T-cell (primary cell): ENCODE data around the gene PLEKHA3. TPM values are rescaled to one million over a fixed set of nuclear protein-coding genes. Genes with fewer than 3 reads are reported as not detected.
A peak's percentile ranks its signal among the peaks of the same experiment; 100 is the strongest.

Experiments
- ATAC-seq, 4 experiments: fragments of 200-7000 bp in 3 of 4; fragments of 150-1000 bp in 1 of 4; cut with Tn5 transposase; replicated peaks in 1 of 4; 1 replicate in 3 of 4; 2 replicates in 1 of 4; pipeline ENCODE4 v1.10.0; 2021; ENCODE audit warnings: moderate library complexity in 3 of 4, mild to moderate bottlenecking in 2 of 4, moderate number of reproducible peaks in 1 of 4
- CTCF ChIA-PET, 2 donors: fragments of 300-600 bp; sonication (Branson Sonifier 250); formaldehyde crosslinking; loops; one replicate each; lab custom pipeline; 2022; ENCODE audit warnings: antibody characterized with exemption in 2 of 2; lab: Charles Lee
- POLR2A ChIA-PET, 2 donors: fragments of 300-600 bp; sonication (Branson Sonifier 250); formaldehyde crosslinking; loops; one replicate each; lab custom pipeline; 2022; ENCODE audit warnings: antibody characterized with exemption in 2 of 2; lab: Charles Lee
- DNase-seq, 35 experiments: peaks; one replicate each; pipeline versions ENCODE4 v3.0.0 to v3.0.0-alpha.2; 2013 to 2023
- H3K27ac ChIP-seq: one replicate; pipeline ENCODE4 v1.5.1; 2013; ENCODE audit warnings: low read length
- H3K27me3 ChIP-seq, 2 experiments: replicated peaks in 1 of 2; 1 replicate in 1 of 2; 2 replicates in 1 of 2; pipeline versions ENCODE4 v1.6.1 to v1.7.0; 2013; ENCODE audit warnings: low read length in 1 of 2, mixed read lengths in 1 of 2; ENCODE audit not compliant: control insufficient read depth in 2 of 2, insufficient read depth in 2 of 2; ENCODE audit errors: extremely low read depth in 1 of 2
- H3K36me3 ChIP-seq, 2 donors: 1 replicate in 1 of 2; 2 replicates in 1 of 2; pipeline versions ENCODE4 v1.6.1 to v1.7.0; 2013; ENCODE audit warnings: low read length in 1 of 2; ENCODE audit not compliant: control insufficient read depth in 2 of 2, insufficient read depth in 1 of 2; ENCODE audit errors: extremely low read depth in 1 of 2
- H3K4me1 ChIP-seq, 2 experiments: 1 replicate in 1 of 2; 2 replicates in 1 of 2; pipeline versions ENCODE4 v1.6.1 to v1.7.0; 2013; ENCODE audit warnings: low read length in 2 of 2, mixed read lengths in 1 of 2; ENCODE audit not compliant: insufficient read depth in 2 of 2, control insufficient read depth in 1 of 2; ENCODE audit errors: extremely low read depth in 1 of 2
- H3K4me3 ChIP-seq, 2 donors: 1 replicate in 1 of 2; 2 replicates in 1 of 2; pipeline versions ENCODE4 v1.5.1 to v1.7.0; 2013; ENCODE audit warnings: mild to moderate bottlenecking in 2 of 2, low read length in 1 of 2, moderate library complexity in 1 of 2; ENCODE audit not compliant: control insufficient read depth in 1 of 2; ENCODE audit errors: extremely low read depth in 1 of 2
- H3K9me3 ChIP-seq: 2 replicates; pipeline ENCODE4 v1.7.0; 2013
- H3K27ac Mint-ChIP-seq, 2 donors: one replicate each; pipeline ENCODE4 v1.8.0; 2020 to 2021; ENCODE audit warnings: mild to moderate bottlenecking in 2 of 2, mixed read lengths in 2 of 2
- H3K27me3 Mint-ChIP-seq, 2 donors: one replicate each; pipeline ENCODE4 v1.8.0; 2021 to 2022; ENCODE audit warnings: mixed read lengths in 2 of 2
- H3K36me3 Mint-ChIP-seq: one replicate; pipeline ENCODE4 v1.8.0; 2021; ENCODE audit warnings: mixed read lengths
- H3K4me1 Mint-ChIP-seq, 3 donors: one replicate each; pipeline ENCODE4 v1.8.0; 2020 to 2022; ENCODE audit warnings: mixed read lengths in 3 of 3, mild to moderate bottlenecking in 1 of 3
- H3K4me3 Mint-ChIP-seq, 3 donors: one replicate each; pipeline ENCODE4 v1.8.0; 2020 to 2022; ENCODE audit warnings: mild to moderate bottlenecking in 3 of 3, mixed read lengths in 3 of 3, moderate library complexity in 3 of 3
- H3K9me3 Mint-ChIP-seq, 3 donors: one replicate each; pipeline ENCODE4 v1.8.0; 2020 to 2022; ENCODE audit warnings: mixed read lengths in 3 of 3
- WGBS: methylation state at CpG from one replicate; pipeline ENCODE4 v1.1.5; 2013; ENCODE audit warnings: missing lambda C conversion rate; ENCODE audit not compliant: insufficient coverage; 5-methylcytosine and 5-hydroxymethylcytosine counted together
- total RNA-seq, 35 experiments: library from RNA in 6 of 35; stranded (reverse) in 6 of 35; fragments of 120-200 nt in 1 of 35; gene quantifications; one replicate each; pipeline versions ENCODE4 v1.2.1 to v1.2.4 and lab custom pipeline; 2013 to 2026

Gene PLEKHA3
- total RNA-seq, 5 donors from 2014 or later (not counting 1 experiment from before 2014, with no cell fraction given): 21.9 to 28.9 (median 24.8) TPM

DNA sequence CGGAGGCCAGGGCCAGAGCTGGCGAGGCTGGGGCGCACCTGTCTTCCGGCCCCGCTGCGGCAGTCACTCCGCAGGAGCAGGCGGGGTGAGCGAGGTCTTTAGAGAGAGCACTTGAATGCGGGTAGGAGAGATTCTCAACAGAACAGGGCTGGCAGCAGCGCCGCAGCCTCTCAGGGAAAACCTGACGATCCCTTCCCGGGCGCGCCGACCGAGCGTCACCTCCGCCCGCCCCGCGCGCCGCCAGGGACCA is 29.8 kb upstream of the PLEKHA3 start:
- Mint-ChIP-seq H3K4me3 (peak overlapping the region; percentile 86 to 88 (median 87)), H3K27ac (peak overlapping the region; percentile 86 to 91), H3K4me1 (peaks cover 25 to 33% (median 32%) of the 10 kb centered on the region in 3 donors), H3K27me3 (no peaks in the 10 kb centered on the region), H3K9me3 (no peaks in the 10 kb centered on the region), H3K36me3 (peaks cover 15% of the 10 kb centered on the region)
- Histone ChIP-seq H3K36me3 (peaks cover 0 to 24% of the 10 kb centered on the region in 2 donors), H3K9me3 (no peaks in the 10 kb centered on the region), H3K4me1 (peaks cover 10 to 27% of the 10 kb centered on the region in 2 experiments), H3K27ac (peak overlapping the region; percentile 91), H3K4me3 (peak overlapping the region; percentile 80 to 95), H3K27me3 (no peaks in the 10 kb centered on the region)
- ATAC-seq (peak; percentile 54 to 64 (median 64)), DNase-seq (peak in 31 of 35 experiments; percentile 60 to 91 (median 74))
- CTCF ChIA-PET: interaction anchor here in 1 of 2 donors (0.6 to 1.8 kb wide), 5 partner anchors 28 to 72 kb away, joined by 3 to 13 read pairs (median 3); partner anchors contain the start of gene FKBP7
- WGBS: under 1% methylated on average over 25 of the region's 25 CpGs
- POLR2A ChIA-PET: interaction anchor here in 1 of 2 donors (0.9 to 1.2 kb wide), 6 partner anchors 9 to 36 kb away, joined by 3 to 13 read pairs (median 4); no protein-coding TSS in a partner anchor

DNA sequence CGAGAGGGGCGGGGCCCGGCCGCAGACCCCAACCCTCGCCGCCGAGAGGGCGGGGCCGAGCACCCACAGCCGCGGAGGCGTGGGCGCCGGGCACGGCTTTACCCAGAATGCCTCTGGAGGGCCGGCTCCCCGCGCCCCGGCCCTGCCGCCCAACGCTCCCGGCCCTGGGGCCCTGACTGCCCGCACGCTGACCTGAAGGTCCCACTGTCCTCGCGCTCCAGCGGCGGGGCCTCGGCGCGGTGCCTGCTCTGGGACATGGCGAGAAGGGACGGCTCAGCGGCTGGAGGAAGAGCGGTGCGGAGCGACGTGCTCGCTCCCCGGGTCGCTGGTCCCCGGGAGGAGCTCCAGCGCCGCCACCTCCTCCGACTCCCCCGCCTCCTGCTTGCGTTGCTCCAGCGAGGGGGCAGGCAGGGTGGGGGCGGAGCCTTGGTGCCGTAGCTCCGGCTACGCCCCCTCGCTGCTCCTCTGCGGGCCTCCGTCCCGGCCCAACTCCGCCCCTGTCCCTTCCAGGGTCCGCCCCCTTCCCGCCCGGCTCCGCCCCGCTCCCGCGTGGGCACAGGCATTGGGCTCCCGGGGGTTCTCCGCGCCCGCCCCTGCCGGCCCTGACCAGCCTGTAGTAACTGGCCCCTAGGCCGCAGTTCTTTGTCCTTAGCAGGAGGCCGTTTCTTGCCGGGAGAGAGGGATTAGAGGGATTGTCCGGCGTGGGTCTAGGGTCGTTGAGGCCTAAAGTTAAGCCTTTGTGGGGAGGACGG is 29.3 kb upstream of the PLEKHA3 start, which contains the start of the genes PJVK and PRKRA:
Gene PJVK (plus strand): TSS at position 605 of the 752 bp plus-strand sequence. CDS start 2,032 bp downstream, outside the sequence.
Gene PRKRA (minus strand): TSS at position 402 of the 752 bp plus-strand sequence. CDS start 145 bp downstream, at position 257.
- Histone ChIP-seq H3K27ac (peak within 1 kb of the TSS; percentile 91), H3K9me3 (no peaks in the 10 kb centered on the region), H3K36me3 (peaks cover 0 to 21% of the 10 kb centered on the region in 2 donors), H3K27me3 (no peaks in the 10 kb centered on the region), H3K4me1 (peaks cover 10 to 27% of the 10 kb centered on the region in 2 experiments), H3K4me3 (peak within 1 kb of the TSS; percentile 80 to 95)
- POLR2A ChIA-PET: interaction anchor here (0.6 to 1.2 kb wide), 8 partner anchors 14 to 37 kb away, joined by 3 to 13 read pairs (median 3); no protein-coding TSS in a partner anchor
- ATAC-seq (peak; percentile 84 to 95 (median 90)), DNase-seq (peak; percentile 88 to 97 (median 92))
- Mint-ChIP-seq H3K27me3 (no peaks in the 10 kb centered on the region), H3K27ac (peak within 1 kb of the TSS; percentile 86 to 91), H3K4me1 (peaks cover 25 to 33% (median 32%) of the 10 kb centered on the region in 3 donors), H3K4me3 (peak within 1 kb of the TSS; percentile 86 to 88 (median 87)), H3K9me3 (no peaks in the 10 kb centered on the region), H3K36me3 (peaks cover 13% of the 10 kb centered on the region)
- CTCF ChIA-PET: interaction anchor here (0.5 to 1.8 kb wide), 6 partner anchors 28 to 260 kb away, joined by 3 to 13 read pairs (median 6); partner anchors contain the start of gene FKBP7 (in 1 of the 2)
- under 1% methylated on average over 71 of the region's 76 CpGs for WGBS

GRCh38 chr2:178452334-178452733 is 27.9 kb upstream of the PLEKHA3 start:
- Histone ChIP-seq H3K4me1 (peaks cover 10 to 27% of the 10 kb centered on the region in 2 experiments), H3K36me3 (peaks cover 0 to 10% of the 10 kb centered on the region in 2 donors), H3K4me3 (no peak overlapping the region), H3K27me3 (no peaks in the 10 kb centered on the region), H3K27ac (no peak overlapping the region), H3K9me3 (no peaks in the 10 kb centered on the region)
- ChIA-PET POLR2A (interaction anchor here in 1 of 2 donors (0.6 kb wide), 1 partner anchor 1188 kb away, joined by 4 read pairs; the partner anchor contains the start of gene NFE2L2), CTCF (interaction anchor here in 1 of 2 donors (1.0 kb wide), 1 partner anchor 38 kb away, joined by 3 read pairs; no protein-coding TSS in a partner anchor)
- Mint-ChIP-seq H3K4me3 (peak overlapping the region; percentile 66 to 88 (median 83)), H3K36me3 (peaks cover 10% of the 10 kb centered on the region), H3K4me1 (peaks cover 25 to 33% (median 32%) of the 10 kb centered on the region in 3 donors), H3K27ac (no peak overlapping the region), H3K27me3 (no peaks in the 10 kb centered on the region), H3K9me3 (no peaks in the 10 kb centered on the region)
- WGBS: no CpG with 5 or more reads among the region's 2 CpGs
- no peak for ATAC-seq
- DNase-seq: no peak

DNA sequence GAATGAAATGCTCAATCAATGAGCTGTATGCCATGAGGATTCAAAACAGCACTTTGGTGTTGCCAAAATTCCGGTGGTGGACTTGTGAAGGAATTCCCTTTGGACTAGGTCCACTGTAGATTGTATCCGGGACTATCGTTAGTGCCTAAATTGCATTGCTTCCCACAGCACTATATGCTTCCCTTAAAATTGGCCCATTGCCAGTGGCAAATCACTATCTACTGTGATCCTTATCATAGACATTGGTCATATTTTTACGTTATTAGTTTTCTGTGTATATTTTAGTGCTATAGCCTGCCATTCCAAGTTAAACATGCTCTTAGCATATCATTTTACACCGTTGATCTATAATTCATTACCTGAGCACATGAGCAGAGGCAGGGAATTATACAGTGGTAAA is 27.4 kb upstream of the PLEKHA3 start:
- whole genome bisulfite sequencing: no CpG with 5 or more reads among the region's 5 CpGs
- ATAC-seq: no peak
- peaks cover 23 to 32% (median 29%) of the 10 kb centered on the region in 3 donors for H3K4me1 Mint-ChIP-seq
- no peak for DNase-seq
- H3K27ac ChIP-seq: no peak overlapping the region
- H3K9me3 Mint-ChIP-seq: no peaks in the 10 kb centered on the region
- no peaks in the 10 kb centered on the region for H3K9me3 ChIP-seq
- H3K4me3 Mint-ChIP-seq: no peak overlapping the region
- CTCF ChIA-PET: interaction anchor here in 1 of 2 donors (1.0 to 1.1 kb wide), 2 partner anchors 21 to 38 kb away, joined by 3 read pairs; no protein-coding TSS in a partner anchor
- H3K27me3 ChIP-seq: no peaks in the 10 kb centered on the region
- no peaks in the 10 kb centered on the region for H3K27me3 Mint-ChIP-seq
- peaks cover 0 to 8% of the 10 kb centered on the region in 2 donors for H3K36me3 ChIP-seq
- peaks cover 9% of the 10 kb centered on the region for H3K36me3 Mint-ChIP-seq
- no peak overlapping the region for H3K4me3 ChIP-seq
- no peak overlapping the region for H3K27ac Mint-ChIP-seq
- H3K4me1 ChIP-seq: peaks cover 10 to 27% of the 10 kb centered on the region in 2 experiments
- POLR2A ChIA-PET: interaction anchor here in 1 of 2 donors (0.6 to 0.7 kb wide), 2 partner anchors 71 to 1188 kb away, joined by 4 read pairs; partner anchors contain the start of gene NFE2L2

- no peak overlapping the region for H3K27ac ChIP-seq
- H3K27me3 Mint-ChIP-seq: no peaks in the 10 kb centered on the region
- no peak overlapping the region for H3K27ac Mint-ChIP-seq
- ChIA-PET POLR2A (no interaction called here), CTCF (interaction anchor here in 1 of 2 donors (0.8 kb wide), 1 partner anchor 28 kb away, joined by 3 read pairs; no protein-coding TSS in a partner anchor)
- no peak overlapping the region for H3K4me3 Mint-ChIP-seq
- no peaks in the 10 kb centered on the region for H3K36me3 ChIP-seq
- no peaks in the 10 kb centered on the region for H3K36me3 Mint-ChIP-seq
- peaks cover 0 to 8% (median 4%) of the 10 kb centered on the region in 3 donors for H3K4me1 Mint-ChIP-seq
- peaks cover 0 to 8% of the 10 kb centered on the region in 2 experiments for H3K4me1 ChIP-seq
- no peak overlapping the region for H3K4me3 ChIP-seq
- ATAC-seq: no peak
- H3K27me3 ChIP-seq: no peaks in the 10 kb centered on the region
- no peaks in the 10 kb centered on the region for H3K9me3 Mint-ChIP-seq
- WGBS: 86% methylated on average over 3 of the region's 5 CpGs
- no peak for DNase-seq
- H3K9me3 ChIP-seq: no peaks in the 10 kb centered on the region
These were observed 24.3 kb upstream of the PLEKHA3 start for GRCh38 chr2:178455947-178456346.

DNA sequence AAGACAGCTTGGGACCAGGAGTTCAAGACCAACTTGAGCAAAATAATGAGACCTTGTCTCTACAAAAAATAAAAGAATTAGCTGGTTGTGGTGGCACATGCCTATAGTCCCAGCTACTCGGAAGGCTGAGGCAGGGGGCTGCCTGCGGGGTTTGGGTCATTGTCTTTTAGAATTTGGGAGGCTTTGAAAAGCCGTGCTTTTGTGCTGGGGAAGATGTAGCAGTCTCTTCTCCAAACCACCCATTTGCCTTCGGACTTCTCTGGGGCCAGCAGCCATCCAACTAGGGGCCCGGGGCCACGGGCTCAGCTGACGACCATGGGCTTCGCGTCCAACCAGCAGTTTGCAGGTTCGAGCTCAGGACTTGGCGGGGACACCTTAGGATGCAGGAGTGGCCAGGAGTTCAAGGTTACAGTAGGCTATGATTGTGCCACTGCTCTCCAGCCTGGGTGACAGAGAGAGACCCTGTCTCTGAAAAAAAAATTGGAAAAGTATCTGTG is 22.8 kb upstream of the PLEKHA3 start:
- Mint-ChIP-seq H3K4me3 (no peak overlapping the region), H3K36me3 (no peaks in the 10 kb centered on the region), H3K9me3 (no peaks in the 10 kb centered on the region), H3K27ac (no peak overlapping the region), H3K27me3 (no peaks in the 10 kb centered on the region), H3K4me1 (peaks cover 0 to under 1% (median 0%) of the 10 kb centered on the region in 3 donors)
- DNase-seq (no peak), ATAC-seq (no peak)
- Histone ChIP-seq H3K27me3 (no peaks in the 10 kb centered on the region), H3K9me3 (no peaks in the 10 kb centered on the region), H3K36me3 (no peaks in the 10 kb centered on the region), H3K4me3 (no peak overlapping the region), H3K4me1 (no peaks in the 10 kb centered on the region), H3K27ac (no peak overlapping the region)
- WGBS: 92% methylated on average over 2 of the region's 11 CpGs
- ChIA-PET CTCF (no interaction called here), POLR2A (no interaction called here)
